Natural killer cell treated with Interleukin-12 subunit alpha and Interleukin-12 subunit beta and Interleukin-15 and Interleukin-18, amount 100 ng/mL, for 72 hours (primary cell): ENCODE measurements around the gene SMAP2. TPM values are rescaled to one million over a fixed set of nuclear protein-coding genes. Genes with fewer than 3 reads are reported as not detected.
"Not testable (repeated sequence)": the region's sequence is repeated elsewhere in the genome, so short reads cannot be mapped to it uniquely, and the experiment has no call there.

Experiments used
- ATAC-seq, 2 donors: fragments of 150-1000 bp; cut with Tn5 transposase in 1 of 2; sonication (Bioruptor Pico), chemical (Tn5 transposase) in 1 of 2; 2 replicates each; pipeline ENCODE4 v1.10.0; 2021
- DNase-seq: peaks from one replicate; pipeline ENCODE4 v3.0.0; 2022; ENCODE audit warnings: low spot score
- H3K27ac Mint-ChIP-seq, 2 donors: 1 replicate in 1 of 2; 2 replicates in 1 of 2; pipeline ENCODE4 v1.8.0; 2022; ENCODE audit warnings: mixed read lengths in 2 of 2, mild to moderate bottlenecking in 1 of 2, moderate library complexity in 1 of 2
- H3K27me3 Mint-ChIP-seq, 2 donors: 1 replicate in 1 of 2; 2 replicates in 1 of 2; pipeline ENCODE4 v1.8.0; 2022; ENCODE audit warnings: mixed read lengths in 2 of 2
- H3K36me3 Mint-ChIP-seq: one replicate; pipeline ENCODE4 v1.8.0; 2022; ENCODE audit warnings: mixed read lengths
- H3K4me1 Mint-ChIP-seq, 2 donors: 1 replicate in 1 of 2; 2 replicates in 1 of 2; pipeline ENCODE4 v1.8.0; 2022; ENCODE audit warnings: low read depth in 2 of 2, mixed read lengths in 2 of 2, mild to moderate bottlenecking in 1 of 2
- H3K4me3 Mint-ChIP-seq: one replicate; pipeline ENCODE4 v1.8.0; 2022; ENCODE audit warnings: mixed read lengths
- H3K9me3 Mint-ChIP-seq: 2 replicates; pipeline ENCODE4 v1.8.0; 2022; ENCODE audit warnings: mixed read lengths
- total RNA-seq, 2 donors: library from RNA; stranded (reverse); gene quantifications; one replicate each; pipeline ENCODE4 v1.2.3, GENCODE V29; 2022

The SMAP2 gene
- total RNA-seq = 100 to 1,000 TPM; 132 to 158 TPM

DNA sequence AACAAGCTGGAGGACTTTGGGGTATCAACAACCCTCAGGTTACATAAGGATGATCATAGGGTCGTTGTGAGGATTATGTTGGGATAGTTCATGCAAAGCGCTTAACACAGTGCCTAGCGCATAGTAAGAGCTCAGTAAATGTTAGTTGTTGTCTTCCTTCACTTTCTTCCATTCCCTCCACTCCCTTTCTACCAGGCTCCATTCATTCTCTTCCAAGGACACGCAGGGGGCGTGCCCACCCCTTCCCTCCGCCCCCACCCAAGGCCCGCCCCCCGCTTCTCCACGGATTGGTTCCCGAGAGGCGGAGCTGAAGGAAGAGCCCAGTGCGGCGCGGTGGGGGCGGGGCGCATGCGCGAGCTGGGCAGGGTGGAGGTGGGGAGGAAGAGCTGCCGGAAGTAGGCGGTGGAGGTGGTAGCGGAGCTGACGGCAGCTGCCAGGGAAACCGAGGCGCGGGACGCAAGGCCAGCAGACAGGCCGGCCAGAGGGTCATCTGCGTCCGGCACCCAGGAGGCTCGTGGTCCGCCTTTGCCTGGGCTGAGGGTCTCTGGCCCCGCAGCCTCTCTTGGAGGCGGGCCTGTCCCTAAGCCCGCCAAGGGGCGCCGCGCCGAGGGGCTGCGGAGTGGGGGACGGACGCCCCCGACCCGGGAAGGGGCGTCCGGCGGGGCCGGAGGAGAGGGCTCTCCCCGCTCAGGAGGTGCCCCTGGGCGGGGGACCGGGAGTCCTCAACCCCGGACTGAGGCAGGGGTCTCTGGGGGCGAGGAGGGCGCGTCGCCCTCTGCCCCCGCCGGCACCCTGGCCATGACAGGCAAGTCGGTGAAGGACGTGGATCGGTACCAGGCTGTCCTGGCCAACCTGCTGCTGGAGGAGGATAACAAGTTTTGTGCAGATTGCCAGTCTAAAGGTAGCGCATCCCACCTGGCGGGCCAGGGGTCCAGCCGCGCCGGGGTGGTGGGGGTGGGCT lies at the start of gene SMAP2:
Gene SMAP2 (plus strand): TSS at position 405 of the 961 bp plus-strand sequence. CDS start 394 bp downstream, at position 799.
- ATAC-seq = peak; percentile 97 to 98
- Mint-ChIP-seq H3K36me3 (peaks cover 18% of the 10 kb centered on the region), H3K9me3 (no peaks in the 10 kb centered on the region), H3K4me1 (peaks cover 41 to 49% of the 10 kb centered on the region in 2 donors), H3K4me3 (peak within 1 kb of the TSS; percentile 95), H3K27ac (peak within 1 kb of the TSS; percentile 96 to 99), H3K27me3 (no peaks in the 10 kb centered on the region)
- DNase-seq = peak; percentile 97

GRCh38 chr1:40331403-40331802 lies 42.1 kb upstream of the SMAP2 start:
- not testable (repeated sequence) for H3K27ac Mint-ChIP-seq, H3K4me3 Mint-ChIP-seq, ATAC-seq, H3K27me3 Mint-ChIP-seq, H3K36me3 Mint-ChIP-seq, H3K9me3 Mint-ChIP-seq, DNase-seq, H3K4me1 Mint-ChIP-seq

DNA sequence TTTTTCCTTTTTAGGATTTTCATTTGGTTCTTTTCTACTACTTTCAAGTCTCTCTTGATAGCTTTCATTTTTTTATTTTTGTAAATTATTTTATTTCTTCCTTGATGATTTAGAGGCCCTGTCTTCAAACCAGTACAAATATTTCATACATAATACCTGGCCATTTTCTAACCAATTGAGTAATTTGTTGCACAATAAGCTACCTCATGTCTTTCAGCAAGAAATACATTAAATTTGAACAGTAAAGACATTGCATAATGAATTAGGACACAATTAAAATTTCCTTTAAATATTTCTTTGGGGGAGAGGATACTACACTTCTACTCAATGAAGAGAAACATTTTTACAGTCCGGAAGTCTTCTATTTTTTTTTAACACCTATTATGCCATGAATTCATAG lies 40.8 kb upstream of the SMAP2 start:
- no peaks in the 10 kb centered on the region for H3K9me3 Mint-ChIP-seq
- H3K27ac Mint-ChIP-seq = no peak overlapping the region
- ATAC-seq = no peak
- no peak for DNase-seq
- peaks cover 0 to 7% of the 10 kb centered on the region in 2 donors for H3K27me3 Mint-ChIP-seq
- H3K4me3 Mint-ChIP-seq = no peak overlapping the region
- no peaks in the 10 kb centered on the region for H3K36me3 Mint-ChIP-seq
- no peaks in the 10 kb centered on the region for H3K4me1 Mint-ChIP-seq

GRCh38 chr1:40337443-40337842 lies 36.1 kb upstream of the SMAP2 start:
- Mint-ChIP-seq H3K27me3 (peaks cover 0 to 6% of the 10 kb centered on the region in 2 donors), H3K9me3 (no peaks in the 10 kb centered on the region), H3K4me3 (no peak overlapping the region), H3K4me1 (peaks cover 28 to 37% of the 10 kb centered on the region in 2 donors), H3K36me3 (no peaks in the 10 kb centered on the region), H3K27ac (no peak overlapping the region)
- DNase-seq (no peak), ATAC-seq (no peak)

- no peaks in the 10 kb centered on the region for H3K36me3 Mint-ChIP-seq
- ATAC-seq (peak; percentile 79 to 88), DNase-seq (peak; percentile 86)
- peak overlapping the region; percentile 71 for H3K4me3 Mint-ChIP-seq
- peaks cover 0 to 6% of the 10 kb centered on the region in 2 donors for H3K27me3 Mint-ChIP-seq
- H3K4me1 Mint-ChIP-seq = peaks cover 36 to 49% of the 10 kb centered on the region in 2 donors
- peak overlapping the region; percentile 67 to 68 for H3K27ac Mint-ChIP-seq
- H3K9me3 Mint-ChIP-seq = no peaks in the 10 kb centered on the region
These were observed 34.6 kb upstream of the SMAP2 start for GRCh38 chr1:40338745-40339419.

- DNase-seq (no peak), ATAC-seq (no peak)
- Mint-ChIP-seq H3K9me3 (no peaks in the 10 kb centered on the region), H3K27me3 (peaks cover 0 to 10% of the 10 kb centered on the region in 2 donors), H3K36me3 (no peaks in the 10 kb centered on the region), H3K27ac (peak overlapping the region; percentile 67 to 97), H3K4me1 (peaks cover 42 to 55% of the 10 kb centered on the region in 2 donors), H3K4me3 (peak overlapping the region; percentile 83)
These were observed 33.9 kb upstream of the SMAP2 start for GRCh38 chr1:40339420-40340323.

DNA sequence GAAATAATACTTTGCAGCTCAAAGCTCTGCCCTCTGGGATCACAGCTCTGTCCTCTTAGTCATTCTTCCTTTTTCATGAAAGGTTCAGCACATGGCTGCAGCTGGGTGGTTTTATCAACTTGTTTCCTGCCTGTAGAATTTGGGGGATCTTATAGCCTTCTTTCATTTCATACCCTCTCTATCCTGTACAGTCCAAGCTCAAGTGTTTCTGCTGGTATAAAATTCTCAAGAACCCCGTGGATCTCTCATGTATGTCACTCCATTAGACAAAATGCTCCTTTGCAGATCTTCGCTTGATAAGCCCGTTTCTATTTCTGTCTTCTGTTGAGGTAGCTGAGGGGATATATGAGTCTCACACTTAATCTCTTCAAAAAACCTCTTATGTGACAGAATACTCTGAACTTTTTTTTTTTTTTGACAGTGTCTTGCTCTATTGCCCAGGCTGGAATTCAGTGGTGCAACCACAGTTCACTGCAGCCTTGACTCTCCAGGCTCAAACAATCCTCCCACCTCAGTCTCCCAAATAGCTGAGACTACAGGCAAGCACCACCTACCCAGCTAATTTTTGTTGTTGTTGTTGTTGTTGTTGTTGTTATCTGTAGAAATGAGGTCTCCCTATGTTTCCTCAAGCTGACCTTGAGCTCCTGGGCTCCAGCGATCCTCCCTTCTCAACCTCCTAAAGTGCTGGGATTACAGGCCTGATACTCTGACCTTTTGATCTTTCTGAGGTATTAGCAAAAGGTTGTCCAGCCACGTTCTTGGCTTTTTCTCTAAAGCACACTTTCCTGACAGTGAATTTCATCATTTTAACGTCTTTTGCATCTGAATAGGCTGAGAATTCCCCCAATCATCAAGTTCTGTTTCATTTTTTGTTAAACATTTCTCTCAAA lies 31.8 kb upstream of the SMAP2 start:
- H3K27me3 Mint-ChIP-seq = peaks cover 0 to 10% of the 10 kb centered on the region in 2 donors
- H3K4me3 Mint-ChIP-seq = peak overlapping the region; percentile 83
- H3K4me1 Mint-ChIP-seq = peaks cover 44 to 55% of the 10 kb centered on the region in 2 donors
- ATAC-seq = peak in 1 of 2 donors; percentile 61
- peak overlapping the region; percentile 89 to 97 for H3K27ac Mint-ChIP-seq
- DNase-seq = no peak
- H3K36me3 Mint-ChIP-seq = no peaks in the 10 kb centered on the region
- H3K9me3 Mint-ChIP-seq = no peaks in the 10 kb centered on the region

DNA sequence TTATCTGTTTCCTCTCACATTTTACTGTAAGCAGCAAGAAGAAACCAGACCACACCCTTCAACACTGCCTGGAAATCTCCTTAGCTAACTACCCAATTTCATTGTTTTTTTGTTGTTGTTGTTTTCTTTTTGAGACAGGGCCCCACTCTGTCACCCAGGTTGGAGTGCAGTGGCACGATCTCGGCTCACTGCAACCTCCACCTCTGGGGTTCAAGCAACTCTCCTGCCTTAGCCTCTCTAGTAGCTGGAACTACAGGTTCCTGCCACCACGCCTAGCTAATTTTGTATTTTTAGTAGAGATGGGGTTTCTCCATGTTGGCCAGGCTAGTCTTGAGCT lies 31.2 kb upstream of the SMAP2 start:
- DNase-seq, H3K9me3 Mint-ChIP-seq, H3K36me3 Mint-ChIP-seq, ATAC-seq: not testable (repeated sequence)
- H3K4me1 Mint-ChIP-seq = peaks cover 44 to 55% of the 10 kb centered on the region in 2 donors
- peaks cover 0 to 10% of the 10 kb centered on the region in 2 donors for H3K27me3 Mint-ChIP-seq
- H3K4me3 Mint-ChIP-seq = peak overlapping the region; percentile 83
- H3K27ac Mint-ChIP-seq = peak overlapping the region; percentile 89 to 97

GRCh38 chr1:40344597-40344996 lies 28.9 kb upstream of the SMAP2 start:
- peak overlapping the region; percentile 8 to 97 for H3K27ac Mint-ChIP-seq
- H3K27me3 Mint-ChIP-seq = peaks cover 0 to 7% of the 10 kb centered on the region in 2 donors
- ATAC-seq (no peak), DNase-seq (no peak)
- no peaks in the 10 kb centered on the region for H3K36me3 Mint-ChIP-seq
- no peaks in the 10 kb centered on the region for H3K9me3 Mint-ChIP-seq
- H3K4me1 Mint-ChIP-seq = peaks cover 37 to 47% of the 10 kb centered on the region in 2 donors
- H3K4me3 Mint-ChIP-seq = peak overlapping the region; percentile 9

GRCh38 chr1:40350391-40350790 lies 23.1 kb upstream of the SMAP2 start:
- no peaks in the 10 kb centered on the region for H3K9me3 Mint-ChIP-seq
- H3K27me3 Mint-ChIP-seq = no peaks in the 10 kb centered on the region
- no peak overlapping the region for H3K27ac Mint-ChIP-seq
- no peaks in the 10 kb centered on the region for H3K4me1 Mint-ChIP-seq
- no peak overlapping the region for H3K4me3 Mint-ChIP-seq
- ATAC-seq (no peak), DNase-seq (no peak)
- no peaks in the 10 kb centered on the region for H3K36me3 Mint-ChIP-seq

DNA sequence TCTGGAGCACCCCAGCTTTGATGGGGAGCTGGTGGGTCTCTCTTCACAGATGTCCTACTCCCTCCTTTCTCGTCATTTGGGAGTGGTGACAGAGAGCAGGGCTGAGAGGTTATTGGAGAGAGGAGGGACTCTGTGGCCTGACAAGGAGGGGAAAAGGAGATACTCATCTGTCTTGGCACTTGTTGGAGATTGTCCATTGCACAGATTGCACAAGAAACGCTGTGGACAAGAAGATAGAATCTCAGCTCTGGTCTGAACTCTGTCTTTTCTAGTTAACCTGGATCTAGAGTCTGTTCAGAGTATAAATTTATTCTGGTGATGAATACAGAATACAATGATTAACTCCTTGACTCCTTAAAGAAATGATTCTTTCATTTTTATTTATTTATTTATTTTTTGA lies 22.4 kb upstream of the SMAP2 start:
- ATAC-seq = no peak
- peaks cover 0 to 3% of the 10 kb centered on the region in 2 donors for H3K27me3 Mint-ChIP-seq
- H3K4me1 Mint-ChIP-seq = peaks cover 0 to 2% of the 10 kb centered on the region in 2 donors
- H3K36me3 Mint-ChIP-seq = no peaks in the 10 kb centered on the region
- no peak for DNase-seq
- no peaks in the 10 kb centered on the region for H3K9me3 Mint-ChIP-seq
- no peak overlapping the region for H3K27ac Mint-ChIP-seq
- H3K4me3 Mint-ChIP-seq = no peak overlapping the region

DNA sequence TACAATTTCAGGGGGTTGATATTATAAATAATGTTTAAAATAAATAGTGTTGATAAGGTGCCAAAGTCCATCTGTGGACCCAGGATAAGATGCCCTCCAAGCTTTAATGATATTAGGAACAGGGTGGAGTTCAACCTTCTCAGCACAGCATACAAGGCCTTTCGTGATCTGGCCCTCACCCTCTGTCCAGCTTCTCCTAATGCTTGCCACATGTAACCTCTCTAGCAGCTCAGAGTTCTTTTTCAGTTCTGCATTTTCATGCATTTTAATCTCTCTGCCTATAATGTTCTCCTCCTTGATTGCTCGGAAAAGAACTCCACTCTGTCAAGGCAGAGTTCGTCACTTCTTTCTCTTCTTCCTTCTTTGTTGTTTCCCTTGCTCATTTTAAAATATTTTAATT lies 21.4 kb upstream of the SMAP2 start:
- Mint-ChIP-seq H3K9me3 (no peaks in the 10 kb centered on the region), H3K27me3 (peaks cover 0 to 4% of the 10 kb centered on the region in 2 donors), H3K4me1 (peaks cover 0 to 2% of the 10 kb centered on the region in 2 donors), H3K27ac (no peak overlapping the region), H3K4me3 (no peak overlapping the region), H3K36me3 (no peaks in the 10 kb centered on the region)
- ATAC-seq (no peak), DNase-seq (no peak)
